ENCODE measurements around the gene WNK1.
A peak's percentile ranks its signal among the peaks of the same experiment; 100 is the strongest.
"Not testable (repeated sequence)": the region's sequence is repeated elsewhere in the genome, so short reads cannot be mapped to it uniquely, and the experiment has no call there.

The WNK1 gene

DNA sequence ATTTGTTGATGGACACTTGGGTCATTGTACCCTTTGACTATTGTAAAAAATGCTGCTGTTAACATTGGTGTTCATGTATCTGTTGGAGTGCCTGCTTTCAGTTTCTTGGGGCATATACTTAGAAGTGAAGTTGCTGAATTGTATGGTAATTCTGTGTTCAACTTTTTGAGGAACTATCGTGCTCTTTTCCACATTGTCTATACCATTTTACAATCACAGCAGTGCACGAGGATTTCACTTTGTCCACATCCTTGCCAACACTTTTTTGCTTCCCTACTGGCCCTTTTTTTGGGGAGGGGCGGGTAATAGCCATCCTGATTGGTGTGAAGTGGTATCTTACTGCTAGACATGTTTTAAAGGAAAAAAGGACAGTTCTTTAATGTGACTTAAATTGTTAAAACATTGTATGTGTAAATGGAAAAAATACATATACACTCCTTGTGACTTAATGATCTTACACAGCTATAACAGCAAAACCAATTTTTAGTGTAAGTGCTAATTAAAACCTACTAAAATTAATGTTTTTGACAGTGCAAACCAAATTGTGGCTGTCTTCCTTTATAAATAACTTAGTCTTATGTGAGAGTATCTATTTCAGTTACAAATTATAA lies 52.7 kb downstream of the WNK1 start:
- Mint-ChIP-seq H3K4me3 (no peak overlapping the region), H3K4me1 (peaks cover 34% of the 10 kb centered on the region), H3K36me3 (peaks cover 1% of the 10 kb centered on the region), H3K27me3 (no peaks in the 10 kb centered on the region), H3K9me3 (no peaks in the 10 kb centered on the region), H3K27ac (peak overlapping the region; percentile 40)
- peak; percentile 86 for ATAC-seq (ENCODE audit: low read depth)
- DNase-seq (ENCODE audit: low spot score in 2 of 2) = no peak

DNA sequence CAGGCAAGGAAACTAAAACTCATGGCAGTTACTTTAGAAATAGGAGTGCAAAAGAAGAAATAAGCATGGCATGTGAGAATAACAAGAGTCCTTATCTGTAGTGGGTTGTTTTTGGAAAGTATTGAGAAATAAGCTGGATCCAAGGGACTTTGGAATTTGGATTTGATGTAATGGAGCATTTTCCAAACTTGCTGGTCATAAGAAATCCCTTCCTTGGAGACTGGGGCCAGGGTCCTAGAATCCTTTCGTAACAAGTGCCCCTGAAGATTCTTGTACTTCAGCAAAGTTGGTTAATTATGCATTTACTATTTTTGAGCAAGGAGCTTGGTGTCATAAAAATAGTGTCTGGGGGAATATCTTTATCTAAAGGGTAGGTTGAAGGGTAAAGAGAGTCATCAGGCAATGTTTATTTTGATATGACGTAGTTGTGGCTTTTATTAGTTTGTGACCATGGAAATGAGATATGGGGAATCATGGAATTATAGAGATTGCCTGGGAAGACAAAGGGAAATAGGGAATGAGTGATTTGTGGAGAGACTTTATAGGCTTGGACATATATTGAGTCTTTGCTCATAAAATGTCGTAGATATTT lies 53.9 kb downstream of the WNK1 start:
- H3K9me3 Mint-ChIP-seq = no peaks in the 10 kb centered on the region
- no peak for ATAC-seq (ENCODE audit: low read depth)
- DNase-seq (ENCODE audit: low spot score in 2 of 2) = no peak
- H3K4me3 Mint-ChIP-seq = no peak overlapping the region
- H3K36me3 Mint-ChIP-seq = peaks cover 1% of the 10 kb centered on the region
- H3K27ac Mint-ChIP-seq = peak overlapping the region; percentile 16
- H3K4me1 Mint-ChIP-seq = peaks cover 31% of the 10 kb centered on the region
- no peaks in the 10 kb centered on the region for H3K27me3 Mint-ChIP-seq

DNA sequence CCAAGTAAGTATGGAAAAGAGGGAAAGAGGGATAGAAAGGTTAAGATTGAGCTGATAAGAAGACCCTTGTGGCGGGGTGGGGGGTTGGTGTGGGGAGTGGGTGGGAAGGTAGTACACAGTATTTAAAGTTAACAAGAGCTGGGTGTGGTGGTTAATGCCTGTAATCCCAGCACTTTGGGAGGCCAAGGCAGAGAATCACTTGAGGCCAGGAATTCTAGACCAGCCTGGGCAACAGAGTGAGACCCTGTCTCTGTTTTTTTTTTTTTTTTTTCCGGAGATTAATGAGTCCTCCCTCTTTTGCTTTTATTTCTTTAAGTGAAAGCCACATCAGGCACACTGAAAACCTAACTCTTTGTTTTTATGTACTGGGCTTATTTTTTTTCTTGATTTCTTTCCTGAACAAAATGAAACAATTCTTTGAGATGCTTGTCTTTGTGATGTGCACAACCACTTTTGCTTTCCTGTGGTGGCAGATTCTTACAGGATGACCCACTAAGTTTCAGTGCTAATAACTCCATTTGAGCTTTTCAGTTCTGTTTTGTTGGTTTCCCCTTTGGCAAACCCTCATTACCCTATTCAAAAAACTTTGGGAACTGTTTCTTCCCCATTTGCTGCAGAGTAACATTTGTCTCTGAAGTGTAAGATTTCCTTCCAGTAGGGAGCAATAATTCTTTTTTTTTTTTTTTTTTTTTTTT lies 54.8 kb downstream of the WNK1 start:
- Mint-ChIP-seq H3K36me3 (peaks cover 1% of the 10 kb centered on the region), H3K27me3 (no peaks in the 10 kb centered on the region), H3K27ac (no peak overlapping the region), H3K9me3 (no peaks in the 10 kb centered on the region), H3K4me1 (peaks cover 33% of the 10 kb centered on the region), H3K4me3 (no peak overlapping the region)
- DNase-seq (ENCODE audit: low spot score in 2 of 2) (no peak), ATAC-seq (ENCODE audit: low read depth) (no peak)

DNA sequence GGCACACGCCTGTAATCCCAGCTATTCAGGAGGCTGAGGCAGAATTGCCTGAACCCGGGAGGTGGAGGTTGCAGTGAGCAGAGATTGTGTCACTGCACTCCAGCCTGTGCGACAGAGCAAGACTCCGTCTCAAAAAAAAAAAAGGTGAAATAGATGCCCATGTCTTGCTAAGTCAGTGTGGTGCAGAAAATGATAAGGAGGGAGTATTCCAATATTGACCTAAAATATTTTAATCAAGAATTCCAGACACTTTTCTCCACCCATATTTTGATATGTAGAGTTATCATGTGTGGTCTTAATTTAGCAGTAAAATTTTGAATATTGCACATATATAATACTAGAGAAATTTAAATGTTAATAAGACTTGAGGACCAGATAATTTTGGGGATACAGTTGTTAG lies 57.7 kb downstream of the WNK1 start:
- Mint-ChIP-seq H3K9me3 (no peaks in the 10 kb centered on the region), H3K4me1 (peaks cover 21% of the 10 kb centered on the region), H3K27me3 (no peaks in the 10 kb centered on the region), H3K36me3 (peaks cover 1% of the 10 kb centered on the region), H3K27ac (peak overlapping the region; percentile 89), H3K4me3 (no peak overlapping the region)
- no peak for ATAC-seq (ENCODE audit: low read depth)
- no peak for DNase-seq (ENCODE audit: low spot score in 2 of 2)

DNA sequence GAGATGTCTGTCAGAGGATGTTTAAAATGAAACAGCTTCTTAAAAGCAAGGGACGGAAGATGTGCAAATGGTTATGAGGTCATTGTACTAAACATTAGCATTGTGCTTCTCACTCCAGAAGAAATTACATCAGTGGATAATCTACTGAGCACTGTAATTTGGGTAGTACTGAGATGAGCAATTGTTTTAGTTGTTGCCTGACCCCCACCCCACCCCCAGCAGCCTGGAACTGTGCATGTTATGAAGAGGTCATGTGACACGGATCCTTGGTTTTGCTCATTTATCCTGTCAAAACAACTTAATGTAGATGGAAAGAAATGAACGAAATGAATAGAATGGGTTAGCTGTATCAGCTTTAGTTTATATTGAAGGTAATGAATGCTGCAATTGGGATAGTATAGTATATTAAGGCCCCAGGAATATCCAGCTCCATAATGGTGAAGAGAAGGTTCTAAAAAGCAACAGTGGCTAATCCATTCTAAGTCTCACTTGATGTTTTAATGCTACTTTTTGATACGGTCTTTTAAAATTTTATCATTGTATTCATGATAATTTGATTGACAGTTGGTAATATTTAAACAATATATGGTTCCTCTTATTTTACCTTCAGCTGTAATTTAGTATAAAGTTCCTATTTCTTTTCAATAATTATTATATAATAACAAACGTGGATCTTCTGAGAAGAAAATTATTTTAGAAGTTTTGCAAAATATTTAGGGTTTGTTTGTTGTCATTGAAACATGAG lies 58.5 kb downstream of the WNK1 start:
- ATAC-seq (ENCODE audit: low read depth) = no peak

DNA sequence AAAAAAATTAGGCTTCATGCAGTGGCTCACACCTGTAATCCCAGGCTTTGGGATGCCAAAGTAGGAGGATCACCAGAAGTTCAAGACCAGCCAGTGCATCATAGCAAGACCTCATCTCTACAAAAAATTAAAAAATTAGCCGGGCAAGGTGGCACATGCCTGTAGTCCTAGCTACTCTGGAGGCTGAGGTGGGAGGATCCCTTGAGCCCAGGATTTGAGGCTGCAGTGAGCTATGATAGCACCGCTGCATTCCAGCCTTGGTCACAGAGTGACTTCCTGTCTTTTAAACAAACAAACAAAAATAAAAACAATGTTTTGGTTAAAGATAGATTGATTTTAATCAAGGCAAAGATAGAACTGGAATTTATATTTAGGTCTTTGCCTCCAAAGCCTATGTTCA lies 60.6 kb downstream of the WNK1 start:
- ATAC-seq (ENCODE audit: low read depth) (no peak), DNase-seq (ENCODE audit: low spot score in 2 of 2) (no peak)
- Mint-ChIP-seq H3K36me3 (peaks cover 5% of the 10 kb centered on the region), H3K9me3 (no peaks in the 10 kb centered on the region), H3K27me3 (no peaks in the 10 kb centered on the region), H3K27ac (peak overlapping the region; percentile 62), H3K4me3 (no peak overlapping the region), H3K4me1 (peaks cover 20% of the 10 kb centered on the region)

More for the DNA sequence above, 58.5 kb downstream of the WNK1 start:
- H3K4me1 Mint-ChIP-seq = peaks cover 20% of the 10 kb centered on the region
- H3K36me3 Mint-ChIP-seq = peaks cover 1% of the 10 kb centered on the region
- H3K9me3 Mint-ChIP-seq = no peaks in the 10 kb centered on the region
- DNase-seq (ENCODE audit: low spot score in 2 of 2) = no peak
- no peak overlapping the region for H3K4me3 Mint-ChIP-seq
- H3K27me3 Mint-ChIP-seq = no peaks in the 10 kb centered on the region
- H3K27ac Mint-ChIP-seq = peak overlapping the region; percentile 89

DNA sequence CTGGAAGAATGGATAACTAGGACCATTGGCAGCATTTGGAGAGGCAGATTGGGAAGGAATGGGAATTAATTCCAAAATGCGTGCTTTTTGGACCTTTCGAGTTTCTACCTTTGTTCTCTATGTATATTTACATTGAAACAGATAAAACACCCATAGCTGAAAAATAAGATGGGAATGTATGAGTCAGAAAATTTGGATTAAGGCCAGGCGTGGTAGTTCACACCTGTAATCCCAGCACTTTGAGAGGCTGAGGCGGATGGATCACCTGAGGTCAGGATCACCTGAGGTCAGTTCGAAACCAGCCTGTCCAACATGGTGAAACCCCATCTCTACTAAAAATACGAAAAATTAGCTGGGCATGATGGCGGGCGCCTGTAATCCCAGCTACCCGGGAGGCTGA lies 65.1 kb downstream of the WNK1 start:
- peaks cover 15% of the 10 kb centered on the region for H3K4me1 Mint-ChIP-seq
- not testable (repeated sequence) for ATAC-seq (ENCODE audit: low read depth); H3K27ac Mint-ChIP-seq; H3K9me3 Mint-ChIP-seq; DNase-seq (ENCODE audit: low spot score in 2 of 2); H3K4me3 Mint-ChIP-seq; H3K27me3 Mint-ChIP-seq
- H3K36me3 Mint-ChIP-seq = peaks cover 11% of the 10 kb centered on the region

DNA sequence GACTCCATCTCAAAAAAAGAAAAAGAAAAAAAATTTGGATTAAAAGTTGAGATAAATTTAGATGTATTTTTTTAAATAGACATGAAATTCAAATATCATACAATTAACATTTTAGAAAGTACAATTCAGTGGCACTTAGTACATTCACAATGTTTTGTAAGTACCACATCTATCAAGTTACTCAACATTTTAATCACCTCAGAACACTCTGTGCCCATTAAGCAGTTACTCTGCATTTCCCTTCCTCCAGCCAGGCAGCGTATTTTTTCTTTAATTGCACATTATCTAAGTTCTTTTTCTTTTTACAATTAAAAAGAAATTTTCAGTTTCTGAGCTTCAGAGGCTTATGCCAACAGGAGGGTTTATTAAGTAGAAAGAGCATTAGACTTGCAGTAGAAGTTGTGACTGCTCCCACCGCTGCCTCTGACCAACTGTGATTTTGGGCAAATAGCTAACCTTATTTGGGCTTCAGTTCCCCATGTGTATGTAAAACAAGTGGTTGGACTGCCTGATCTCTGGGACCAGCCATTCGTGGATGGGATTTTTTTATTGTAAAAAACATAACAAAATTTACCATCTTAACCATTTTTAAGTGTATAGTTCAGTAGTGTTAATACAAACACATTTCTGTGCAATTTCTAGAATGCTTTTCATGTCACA lies 65.7 kb downstream of the WNK1 start:
- no peak for ATAC-seq (ENCODE audit: low read depth)
- DNase-seq (ENCODE audit: low spot score in 2 of 2) = no peak
- H3K27ac Mint-ChIP-seq = no peak overlapping the region

DNA sequence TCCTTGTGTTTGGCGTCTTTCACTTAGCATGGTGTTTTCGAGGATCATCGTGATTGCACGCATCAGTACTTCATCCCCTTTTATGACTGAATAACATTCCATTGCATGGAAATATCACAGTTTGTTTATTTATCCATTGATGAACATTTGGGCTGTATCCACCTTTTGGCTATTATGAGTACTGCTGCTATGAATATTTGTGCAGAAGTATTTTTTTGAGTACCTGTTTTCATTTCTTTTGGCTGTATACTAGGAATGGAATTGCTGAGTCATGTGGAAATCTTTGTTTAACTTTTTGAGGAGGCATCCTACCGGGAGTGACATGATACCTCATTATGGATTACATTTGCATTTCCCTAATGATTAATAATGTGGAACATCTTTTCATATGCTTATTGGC lies 66.4 kb downstream of the WNK1 start:
- DNase-seq (ENCODE audit: low spot score in 2 of 2) (no peak), ATAC-seq (ENCODE audit: low read depth) (no peak)
- H3K9me3 Mint-ChIP-seq = peaks cover 4% of the 10 kb centered on the region
- H3K4me1 Mint-ChIP-seq = peaks cover 20% of the 10 kb centered on the region
- H3K27me3 Mint-ChIP-seq = no peaks in the 10 kb centered on the region
- no peak overlapping the region for H3K27ac Mint-ChIP-seq
- peaks cover 19% of the 10 kb centered on the region for H3K36me3 Mint-ChIP-seq
- H3K4me3 Mint-ChIP-seq = no peak overlapping the region

More for the DNA sequence above, 65.7 kb downstream of the WNK1 start:
- peaks cover 1% of the 10 kb centered on the region for H3K9me3 Mint-ChIP-seq
- H3K4me1 Mint-ChIP-seq = peaks cover 16% of the 10 kb centered on the region
- H3K27me3 Mint-ChIP-seq = no peaks in the 10 kb centered on the region
- no peak overlapping the region for H3K4me3 Mint-ChIP-seq
- H3K36me3 Mint-ChIP-seq = peaks cover 15% of the 10 kb centered on the region

DNA sequence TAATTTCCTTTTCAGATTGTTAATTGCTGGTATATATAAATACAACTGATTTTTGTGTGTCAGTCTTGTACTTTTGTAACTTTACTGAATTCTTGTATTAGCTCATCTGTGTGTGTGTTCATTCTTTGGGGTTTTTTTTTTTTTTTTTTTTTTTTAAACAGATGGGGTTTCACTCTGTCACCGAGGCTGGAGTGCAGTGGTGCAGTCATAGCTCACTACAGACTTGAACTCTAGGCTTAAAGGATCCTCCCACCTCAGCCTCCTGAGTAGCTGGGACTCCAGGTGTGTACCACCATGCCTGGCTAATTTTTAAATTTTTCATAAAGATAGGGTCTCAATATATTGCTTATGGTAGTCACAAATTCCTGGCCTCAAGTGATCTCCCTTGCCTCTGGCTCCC lies 68.0 kb downstream of the WNK1 start:
- Mint-ChIP-seq H3K4me3 (no peak overlapping the region), H3K9me3 (peaks cover 4% of the 10 kb centered on the region), H3K27ac (no peak overlapping the region), H3K4me1 (peaks cover 20% of the 10 kb centered on the region), H3K36me3 (peaks cover 19% of the 10 kb centered on the region), H3K27me3 (no peaks in the 10 kb centered on the region)
- ATAC-seq (ENCODE audit: low read depth) = no peak
- DNase-seq (ENCODE audit: low spot score in 2 of 2) = no peak

DNA sequence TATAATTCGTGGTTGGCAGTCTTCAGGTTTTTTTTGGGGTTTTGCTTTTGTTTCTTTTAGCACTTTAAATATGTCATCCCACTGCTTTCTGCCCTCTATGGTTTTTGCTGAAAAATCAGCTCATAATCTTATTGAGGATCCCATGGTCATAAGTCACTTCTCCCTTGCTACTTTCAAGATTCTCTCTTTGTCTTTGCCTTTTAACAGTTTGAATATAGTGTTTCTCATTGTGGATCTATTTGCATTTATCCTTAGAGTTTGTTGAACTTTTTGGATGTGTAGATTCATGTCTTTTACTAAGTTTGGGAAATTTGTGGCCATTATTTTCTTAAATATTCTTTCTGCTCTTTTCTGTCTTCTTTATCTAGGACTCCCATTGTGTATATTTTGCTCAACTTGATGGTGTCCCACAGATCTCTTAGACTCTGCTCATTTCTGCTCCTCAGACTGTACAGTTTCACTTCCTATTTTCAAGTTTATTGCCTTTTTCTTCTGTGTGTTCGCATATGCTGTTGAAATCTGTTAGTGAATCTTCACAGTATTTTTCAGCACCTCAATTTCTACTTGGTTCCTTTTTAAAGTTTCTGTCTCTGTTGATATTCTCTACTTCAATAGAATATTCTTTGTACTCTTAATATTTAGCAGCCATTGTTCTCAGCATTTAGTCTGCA lies 70.8 kb downstream of the WNK1 start:
- peak in 1 of 2 donors; percentile 38 for DNase-seq (ENCODE audit: low spot score in 2 of 2)
- no peak overlapping the region for H3K4me3 Mint-ChIP-seq
- peaks cover 14% of the 10 kb centered on the region for H3K36me3 Mint-ChIP-seq
- H3K9me3 Mint-ChIP-seq = peaks cover 4% of the 10 kb centered on the region
- peak; percentile 99 for ATAC-seq (ENCODE audit: low read depth)
- peaks cover 15% of the 10 kb centered on the region for H3K4me1 Mint-ChIP-seq
- H3K27ac Mint-ChIP-seq = peak overlapping the region; percentile 8
- H3K27me3 Mint-ChIP-seq = no peaks in the 10 kb centered on the region

DNA sequence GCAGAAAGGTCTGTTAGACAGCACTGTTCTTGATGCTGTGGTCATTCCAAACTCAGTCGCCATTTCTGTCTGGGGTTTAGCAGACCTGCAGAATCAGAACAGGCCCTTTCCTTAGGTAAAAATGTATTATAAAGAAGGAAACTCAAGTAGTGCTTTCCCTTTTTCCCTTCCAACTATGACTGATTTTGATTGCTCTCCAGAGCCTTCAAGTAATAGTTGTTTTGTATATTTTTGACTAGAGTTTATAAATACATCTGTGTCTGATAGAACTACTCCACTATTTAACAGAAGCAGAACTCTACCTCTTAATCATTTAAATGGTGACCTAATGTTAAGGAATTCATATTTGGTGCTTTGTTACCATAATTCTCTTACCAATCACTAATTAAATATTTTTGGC lies 74.0 kb downstream of the WNK1 start:
- Mint-ChIP-seq H3K9me3 (peaks cover 4% of the 10 kb centered on the region), H3K4me1 (peaks cover 5% of the 10 kb centered on the region), H3K36me3 (peaks cover 16% of the 10 kb centered on the region), H3K27ac (no peak overlapping the region), H3K27me3 (no peaks in the 10 kb centered on the region), H3K4me3 (no peak overlapping the region)
- DNase-seq (ENCODE audit: low spot score in 2 of 2) (no peak), ATAC-seq (ENCODE audit: low read depth) (no peak)

DNA sequence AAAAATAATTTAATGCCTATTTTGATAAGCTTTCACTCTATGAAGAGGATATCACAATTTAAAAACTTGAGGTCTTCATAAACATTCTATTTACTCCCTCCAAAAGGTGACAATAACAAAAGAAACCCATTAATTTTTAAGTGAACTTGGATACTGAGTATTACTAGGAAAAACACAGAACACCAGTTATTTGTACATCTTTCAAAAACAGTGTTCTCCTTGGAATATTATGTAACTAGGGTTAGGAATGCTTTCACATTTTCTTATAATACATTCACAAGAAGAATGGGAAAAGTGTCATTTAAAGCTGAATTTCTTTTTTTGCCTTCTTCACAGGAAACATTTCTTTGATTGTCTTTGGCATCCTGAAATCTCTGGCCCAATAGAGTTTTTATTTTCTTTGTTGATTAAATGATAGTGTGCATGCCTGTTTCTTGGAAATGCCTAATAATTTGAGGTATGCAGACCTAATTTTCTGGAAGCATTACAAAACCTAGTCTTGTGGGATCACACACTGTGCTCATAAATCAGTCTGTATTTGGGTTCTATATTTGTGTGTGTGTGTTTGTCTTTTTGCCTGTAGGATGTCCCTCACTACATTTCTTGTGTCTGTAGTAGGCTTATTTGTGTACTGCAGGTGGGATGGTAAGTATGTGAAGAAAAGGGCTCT lies 76.5 kb downstream of the WNK1 start:
- Mint-ChIP-seq H3K36me3 (peaks cover 12% of the 10 kb centered on the region), H3K4me3 (no peak overlapping the region), H3K9me3 (no peaks in the 10 kb centered on the region), H3K4me1 (peaks cover 1% of the 10 kb centered on the region), H3K27me3 (no peaks in the 10 kb centered on the region), H3K27ac (no peak overlapping the region)
- ATAC-seq (ENCODE audit: low read depth) (no peak), DNase-seq (ENCODE audit: low spot score in 2 of 2) (no peak)
